Stimulated activated CD4-positive, alpha-beta T cell treated with anti-CD3 and anti-CD28 coated beads, TNF-alpha, amount 100 ng/mL, for 48 hours (primary cell): ENCODE measurements around the gene TOP2A.

Experiments
- DNase-seq, 3 donors: peaks; one replicate each; pipeline ENCODE4 v3.0.0-alpha.2; 2020; ENCODE audit warnings: low read depth in 3 of 3

Gene TOP2A

GRCh38 chr17:40361063-40361924, 56.4 kb downstream of the TOP2A start:
- no peak for DNase-seq

GRCh38 chr17:40360091-40360490, 57.6 kb downstream of the TOP2A start:
- no peak for DNase-seq

DNA sequence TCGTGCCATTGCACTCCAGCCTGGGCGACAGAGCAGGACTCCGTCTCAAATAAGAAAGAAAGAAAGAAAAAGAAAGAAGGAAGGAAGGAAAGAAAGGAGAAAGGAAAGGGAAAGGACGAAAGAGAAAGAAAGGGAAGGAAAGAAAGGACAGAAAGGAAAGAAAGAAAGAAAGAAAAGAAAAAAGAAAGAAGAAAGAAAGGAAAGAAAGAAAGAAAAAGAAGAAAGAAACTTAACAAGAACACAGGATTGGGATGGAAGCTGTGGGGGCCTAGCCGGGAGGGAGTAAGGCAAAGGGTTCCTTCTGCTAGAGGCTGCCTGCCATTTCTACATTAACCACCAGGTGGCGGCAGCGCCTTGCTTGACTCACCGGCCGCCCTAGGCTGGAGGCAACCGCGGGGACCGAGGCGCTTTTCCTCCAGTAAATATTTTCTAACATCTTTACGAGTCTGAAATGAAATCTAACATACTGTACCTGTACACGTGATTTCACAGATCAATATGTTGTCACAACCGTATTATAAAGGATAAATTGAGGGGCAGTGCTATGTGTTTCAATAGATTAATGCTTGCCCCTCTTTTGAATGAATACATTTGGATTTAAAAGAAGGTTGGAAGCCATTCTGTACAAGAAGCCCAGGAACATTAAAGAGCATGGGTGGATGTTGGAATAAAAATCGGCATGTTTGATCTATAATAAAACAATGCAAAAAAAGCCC, 59.2 kb downstream of the TOP2A start:
- DNase-seq, result peak; percentile 76 to 87 (median 84)

DNA sequence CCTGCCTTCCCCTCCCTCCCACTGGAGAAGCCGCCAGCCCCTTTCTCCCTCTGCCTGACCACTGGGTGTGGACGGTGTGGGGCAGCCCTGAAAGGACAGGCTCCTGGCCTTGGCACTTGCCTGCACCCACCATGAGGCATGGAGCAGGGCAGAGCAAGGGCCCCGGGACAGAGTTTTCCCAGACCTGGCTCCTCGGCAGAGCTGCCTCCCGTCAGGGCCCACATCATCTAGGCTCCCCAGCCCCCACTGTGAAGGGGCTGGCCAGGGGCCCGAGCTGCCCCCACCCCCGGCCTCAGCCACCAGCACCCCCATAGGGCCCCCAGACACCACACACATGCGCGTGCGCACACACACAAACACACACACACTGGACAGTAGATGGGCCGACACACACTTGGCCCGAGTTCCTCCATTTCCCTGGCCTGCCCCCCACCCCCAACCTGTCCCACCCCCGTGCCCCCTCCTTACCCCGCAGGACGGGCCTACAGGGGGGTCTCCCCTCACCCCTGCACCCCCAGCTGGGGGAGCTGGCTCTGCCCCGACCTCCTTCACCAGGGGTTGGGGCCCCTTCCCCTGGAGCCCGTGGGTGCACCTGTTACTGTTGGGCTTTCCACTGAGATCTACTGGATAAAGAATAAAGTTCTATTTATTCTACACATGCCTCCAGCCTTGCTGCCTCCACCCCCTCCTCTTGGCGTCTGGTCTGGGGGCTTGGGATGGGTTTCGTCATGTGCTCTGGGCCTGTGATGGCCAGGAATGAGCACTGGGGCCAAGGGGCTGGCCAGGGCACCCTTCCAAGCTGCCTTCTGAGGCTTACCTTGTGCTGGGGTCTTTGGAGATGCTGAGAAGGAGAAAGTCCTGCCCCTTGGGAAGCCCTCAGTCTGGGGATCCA, 60.5 kb downstream of the TOP2A start:
- no peak for DNase-seq

GRCh38 chr17:40355804-40356758, 61.6 kb downstream of the TOP2A start:
- no peak for DNase-seq

DNA sequence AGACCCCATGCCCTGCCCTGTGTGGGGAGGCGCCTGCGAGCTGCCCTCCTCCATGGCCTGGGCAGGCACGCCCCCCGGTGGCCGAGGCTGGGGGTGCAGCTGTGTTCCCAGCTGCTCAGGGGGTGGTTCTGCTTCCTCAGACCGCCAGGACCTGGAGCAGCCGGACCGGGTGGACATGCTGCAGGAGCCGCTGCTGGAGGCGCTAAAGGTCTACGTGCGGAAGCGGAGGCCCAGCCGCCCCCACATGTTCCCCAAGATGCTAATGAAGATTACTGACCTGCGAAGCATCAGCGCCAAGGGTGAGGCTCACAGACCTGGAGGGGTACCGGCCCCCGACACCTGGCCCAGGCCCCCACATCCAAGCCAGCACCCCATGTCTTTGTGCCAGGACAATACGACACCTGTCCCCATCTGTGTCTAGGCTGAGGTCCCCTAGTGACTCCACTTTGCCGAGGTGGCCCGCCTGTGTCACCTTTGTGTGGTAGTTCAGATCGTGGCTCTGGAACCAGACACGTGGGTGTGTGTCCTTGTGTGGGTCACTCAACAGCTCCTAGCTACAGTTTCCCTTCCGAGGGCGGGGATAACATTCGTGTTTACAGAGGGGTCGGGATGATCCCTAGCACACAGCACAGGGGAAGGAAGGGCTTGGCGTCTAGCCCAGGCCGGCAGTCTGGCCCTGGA, 62.4 kb downstream of the TOP2A start:
- peak; percentile 51 to 68 (median 64) for DNase-seq

GRCh38 chr17:40354221-40355122, 63.2 kb downstream of the TOP2A start:
- DNase-seq, result no peak

GRCh38 chr17:40352779-40353394, 64.8 kb downstream of the TOP2A start:
- DNase-seq, result no peak

DNA sequence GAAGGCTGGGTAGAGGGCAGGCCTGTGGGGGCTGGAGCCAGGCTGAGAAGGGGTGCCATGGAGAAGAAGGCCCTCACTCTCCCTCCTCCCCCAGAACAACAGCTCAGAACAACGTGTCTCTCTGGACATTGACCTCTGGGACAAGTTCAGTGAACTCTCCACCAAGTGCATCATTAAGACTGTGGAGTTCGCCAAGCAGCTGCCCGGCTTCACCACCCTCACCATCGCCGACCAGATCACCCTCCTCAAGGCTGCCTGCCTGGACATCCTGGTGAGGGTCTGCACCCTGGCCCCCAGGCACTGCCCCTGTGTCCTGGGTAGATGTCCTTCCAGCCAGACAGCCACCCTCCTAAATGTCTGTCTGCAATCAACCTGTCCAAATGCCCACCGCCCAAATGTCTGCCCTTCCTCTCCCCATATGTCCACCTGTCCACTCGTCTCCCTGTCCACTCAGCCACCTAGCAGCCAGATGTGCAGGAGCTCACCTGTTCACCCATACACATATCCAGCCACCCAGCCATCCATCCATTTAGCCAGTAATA, 65.4 kb downstream of the TOP2A start:
- no peak for DNase-seq

DNA sequence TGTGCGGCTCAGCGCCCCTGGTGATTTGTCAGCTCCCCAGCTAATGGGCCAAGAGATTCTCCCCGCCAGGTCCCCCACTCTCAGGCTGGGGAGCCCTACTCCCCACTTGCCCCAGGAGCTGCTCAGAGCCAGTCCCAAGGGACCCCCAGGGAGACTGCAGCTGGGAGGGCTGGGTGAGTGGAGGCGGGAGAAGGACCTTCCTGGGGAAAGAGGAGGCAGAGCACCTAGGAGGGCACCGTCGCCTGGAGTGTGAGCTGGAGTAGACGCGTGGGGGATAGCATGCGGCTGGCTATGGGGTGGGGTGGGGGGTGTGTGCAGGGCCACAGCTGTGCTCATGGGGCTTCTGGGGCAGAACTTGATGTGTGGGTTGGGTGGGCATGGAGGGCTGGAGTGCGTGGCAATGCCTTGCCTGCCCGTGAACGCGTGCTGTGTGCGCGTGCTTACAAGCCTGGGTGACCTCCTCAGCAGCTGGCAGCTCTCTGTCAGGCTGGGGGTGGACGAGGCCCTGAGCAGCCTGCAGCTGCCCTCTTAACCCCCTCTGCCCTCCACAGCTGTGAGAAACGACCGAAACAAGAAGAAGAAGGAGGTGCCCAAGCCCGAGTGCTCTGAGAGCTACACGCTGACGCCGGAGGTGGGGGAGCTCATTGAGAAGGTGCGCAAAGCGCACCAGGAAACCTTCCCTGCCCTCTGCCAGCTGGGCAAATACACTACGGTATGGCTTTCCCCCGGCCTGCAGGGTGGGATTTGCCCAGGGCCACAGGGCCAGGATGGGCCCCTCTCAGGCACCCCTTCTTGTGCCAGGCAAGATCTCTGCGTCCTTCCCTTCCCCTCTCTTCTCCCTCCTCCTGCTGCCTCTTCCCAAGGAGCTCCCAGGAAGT, 66.1 kb downstream of the TOP2A start:
- no peak for DNase-seq

DNA sequence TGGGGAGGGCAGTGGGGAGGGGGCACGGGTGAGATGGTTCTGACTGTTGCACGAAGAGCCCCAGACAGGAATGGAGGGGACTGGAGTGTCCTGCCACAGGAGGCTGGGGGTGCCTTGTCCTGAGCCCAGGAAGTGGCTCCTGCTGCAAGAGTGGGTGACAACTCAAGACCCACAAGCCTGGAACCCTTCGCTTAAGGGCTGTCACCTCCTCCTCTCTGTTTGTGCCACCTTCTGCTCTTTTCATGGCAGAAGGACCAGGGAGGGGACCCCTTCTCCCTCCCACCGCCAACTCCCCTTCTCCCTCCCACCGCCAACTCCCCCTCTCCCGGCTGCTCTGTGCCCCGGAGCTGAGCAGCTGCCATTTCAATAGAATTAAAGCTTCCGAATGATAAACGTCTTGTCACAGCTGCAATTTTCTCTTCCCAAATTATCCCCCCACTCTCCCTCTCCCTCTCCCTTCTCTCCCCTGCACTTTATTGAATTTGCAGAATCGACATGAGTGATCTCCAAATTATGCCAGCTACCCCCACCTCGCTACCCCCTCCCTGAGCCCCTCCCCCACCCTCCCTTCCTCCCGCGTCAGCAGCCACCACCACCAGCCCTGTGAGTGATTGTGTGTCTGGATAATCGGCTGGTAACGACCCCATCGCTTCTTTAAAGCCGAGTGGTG, 66.9 kb downstream of the TOP2A start:
- DNase-seq, result no peak

DNA sequence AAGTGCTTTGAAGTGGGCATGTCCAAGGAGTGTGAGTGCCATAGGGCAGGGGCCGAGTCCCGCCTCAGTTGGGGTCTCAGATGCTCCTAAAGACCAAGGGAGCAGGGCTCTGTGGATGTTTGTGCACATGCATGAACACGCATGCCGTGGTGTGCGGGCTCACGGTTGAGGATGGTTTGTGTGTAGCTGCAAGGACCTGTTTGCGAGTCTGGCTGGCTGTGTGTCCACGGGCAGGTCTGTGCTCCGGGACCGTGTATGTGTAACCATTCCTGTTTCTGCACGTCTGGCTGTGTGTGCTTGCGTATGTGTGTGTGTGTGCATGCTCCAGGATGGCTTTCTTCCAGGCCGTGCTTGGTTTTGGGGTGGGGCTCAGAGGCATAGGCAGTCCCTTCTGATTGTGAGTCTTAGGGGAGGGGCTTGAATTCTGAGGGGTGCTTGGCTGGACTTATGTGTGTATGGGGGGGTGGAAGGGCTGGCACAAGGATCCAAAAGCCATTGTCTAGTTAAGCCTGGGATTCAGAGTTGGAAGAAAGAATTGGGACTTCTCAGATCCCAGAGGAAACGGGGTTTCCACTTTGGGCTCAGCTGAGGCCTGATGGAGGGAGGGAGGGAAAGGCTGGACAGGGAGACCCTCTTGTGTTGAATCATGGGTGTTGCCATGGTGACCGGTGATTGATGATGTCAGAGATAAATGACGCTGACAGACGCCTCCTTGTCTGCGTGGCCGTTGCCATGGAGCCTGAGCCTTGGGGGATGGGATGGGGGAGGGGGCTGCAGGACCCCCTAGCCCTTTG, 67.6 kb downstream of the TOP2A start:
- no peak for DNase-seq

- no peak for DNase-seq
These were observed 68.2 kb downstream of the TOP2A start for GRCh38 chr17:40349477-40349894.

DNA sequence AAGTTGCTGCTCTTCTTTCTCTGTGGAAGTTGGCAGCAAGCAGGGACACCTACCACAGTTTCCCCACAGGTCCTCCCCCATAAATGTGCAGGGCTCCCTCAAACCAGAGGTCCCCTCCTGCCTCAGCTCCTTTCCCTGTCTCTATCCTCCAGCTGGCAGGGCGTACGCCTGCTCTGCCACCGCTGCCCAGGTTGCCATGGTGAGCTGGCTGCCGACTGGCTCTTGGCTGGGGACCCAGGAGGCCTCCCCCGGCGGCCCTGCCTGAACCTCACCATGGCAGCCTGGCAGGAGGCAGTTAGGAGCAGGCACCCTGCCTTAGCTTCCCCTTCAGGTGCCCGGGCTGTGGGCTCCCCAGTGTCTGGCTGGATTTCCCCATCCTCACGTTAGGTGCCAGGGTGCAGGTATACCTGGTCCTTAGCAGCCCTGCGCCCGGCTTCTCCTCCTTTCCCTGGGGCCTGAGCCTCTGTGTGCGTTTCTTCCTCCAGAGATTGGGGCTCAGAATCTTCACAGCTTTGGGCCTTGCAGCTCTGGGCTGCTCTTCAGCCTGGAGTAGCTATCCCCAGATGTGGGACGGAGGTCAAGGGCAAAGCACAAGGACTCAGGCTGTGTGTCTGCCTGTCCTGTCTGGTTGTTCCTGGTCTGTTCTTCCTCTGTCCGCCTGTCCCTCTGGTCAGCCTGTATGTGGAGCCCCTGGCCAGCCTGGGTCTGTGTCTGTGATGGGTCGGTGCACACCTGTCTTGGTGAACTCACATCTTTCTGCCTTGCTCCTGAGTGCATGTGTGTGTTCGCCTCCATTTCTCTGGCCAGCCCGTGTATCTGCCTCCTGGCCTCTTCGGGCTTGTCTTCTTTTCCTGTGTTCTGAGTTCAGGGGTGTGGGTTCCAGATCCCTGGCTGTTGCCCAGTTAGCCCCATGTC, 68.9 kb downstream of the TOP2A start:
- DNase-seq, result no peak

- no peak for DNase-seq
These were observed 69.6 kb downstream of the TOP2A start for GRCh38 chr17:40348136-40348504.
